Measurements from ENCODE around the gene STPG4.

DNA sequence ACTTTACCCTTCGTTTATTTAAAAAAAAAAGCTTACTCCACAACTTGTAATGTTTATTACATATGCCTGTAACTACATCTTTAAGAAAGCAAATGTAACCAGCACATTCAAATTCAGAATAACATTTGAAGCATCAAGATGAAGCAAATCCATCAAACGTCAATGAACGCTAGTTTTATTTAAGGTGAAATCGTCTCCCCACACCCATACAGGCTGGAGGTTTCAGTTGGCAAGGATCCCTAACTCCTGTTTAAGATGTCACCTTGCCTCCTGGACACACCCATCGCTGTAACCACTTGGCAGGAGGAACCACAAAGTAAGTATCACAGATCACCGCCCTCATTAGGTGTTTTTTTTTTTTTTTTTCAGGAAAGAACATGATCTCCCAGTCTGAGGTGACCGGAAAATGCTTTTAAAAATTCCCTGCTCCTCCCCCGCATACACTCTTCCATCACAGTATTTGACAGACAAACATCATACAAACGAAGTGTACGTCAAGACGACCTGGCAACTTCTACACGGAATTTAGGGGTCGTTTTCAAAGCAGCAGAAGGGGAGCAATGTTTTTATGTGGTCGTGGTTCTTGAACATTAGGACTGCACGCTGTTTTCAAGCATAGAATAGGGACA is 19.7 kb upstream of the STPG4 start:
- TF ChIP-seq, protein P1, sequence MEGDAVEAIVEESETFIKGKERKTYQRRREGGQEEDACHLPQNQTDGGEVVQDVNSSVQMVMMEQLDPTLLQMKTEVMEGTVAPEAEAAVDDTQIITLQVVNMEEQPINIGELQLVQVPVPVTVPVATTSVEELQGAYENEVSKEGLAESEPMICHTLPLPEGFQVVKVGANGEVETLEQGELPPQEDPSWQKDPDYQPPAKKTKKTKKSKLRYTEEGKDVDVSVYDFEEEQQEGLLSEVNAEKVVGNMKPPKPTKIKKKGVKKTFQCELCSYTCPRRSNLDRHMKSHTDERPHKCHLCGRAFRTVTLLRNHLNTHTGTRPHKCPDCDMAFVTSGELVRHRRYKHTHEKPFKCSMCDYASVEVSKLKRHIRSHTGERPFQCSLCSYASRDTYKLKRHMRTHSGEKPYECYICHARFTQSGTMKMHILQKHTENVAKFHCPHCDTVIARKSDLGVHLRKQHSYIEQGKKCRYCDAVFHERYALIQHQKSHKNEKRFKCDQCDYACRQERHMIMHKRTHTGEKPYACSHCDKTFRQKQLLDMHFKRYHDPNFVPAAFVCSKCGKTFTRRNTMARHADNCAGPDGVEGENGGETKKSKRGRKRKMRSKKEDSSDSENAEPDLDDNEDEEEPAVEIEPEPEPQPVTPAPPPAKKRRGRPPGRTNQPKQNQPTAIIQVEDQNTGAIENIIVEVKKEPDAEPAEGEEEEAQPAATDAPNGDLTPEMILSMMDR (IDR thresholded peaks at IDR 0.05 in 2 of 3, conservative IDR thresholded peaks at IDR 0.05 in 1 of 3; ENCODE audit: borderline replicate concordance in 1 of 3, insufficient read depth in 1 of 3, low read depth in 2 of 3, low read length in 2 of 3) = no peak
- TF ChIP-seq EGR1 (IDR thresholded peaks at IDR 0.05; ENCODE audit: low read depth) (peak; percentile 70), POLR2A (IDR thresholded peaks at IDR 0.05; ENCODE audit: borderline replicate concordance, extremely low read depth, insufficient read depth, insufficient read length) (no peak), RAD21 (IDR thresholded peaks at IDR 0.05; ENCODE audit: low read depth) (no peak), CBX3 (IDR thresholded peaks at IDR 0.05; ENCODE audit: low read depth) (no peak), ZNF274 (IDR thresholded peaks at IDR 0.05; ENCODE audit: low read depth, low read length) (no peak), CEBPB (IDR thresholded peaks at IDR 0.05; ENCODE audit: low read depth) (no peak), ZFX (IDR thresholded peaks at IDR 0.05) (no peak), POLR2AphosphoS5 (IDR thresholded peaks at IDR 0.05; ENCODE audit: low read depth, low read length) (0 out of 2 replicates have a peak, but pooled peaks have one; percentile 24)
